Upper lobe of right lung (tissue), 1 donor: ENCODE data around the gene ENOX1. TPM values are rescaled to one million over a fixed set of nuclear protein-coding genes. Genes with fewer than 3 reads are reported as not detected.

Source experiments
- ATAC-seq: fragments of 200-7000 bp; cut with Tn5 transposase; one replicate; pipeline ENCODE4 v1.9.1; 2020; ENCODE audit warnings: mild to moderate bottlenecking, moderate library complexity
- DNase-seq: peaks from one replicate; pipeline ENCODE4 v3.0.0-alpha.2; 2020
- H3K27ac ChIP-seq: fragments of 200-600 bp; one replicate; pipeline ENCODE4 v1.8.0; 2022
- H3K27me3 ChIP-seq: fragments of 200-600 bp; one replicate; pipeline ENCODE4 v1.8.0; 2022; ENCODE audit warnings: mild to moderate bottlenecking
- H3K36me3 ChIP-seq: fragments of 200-600 bp; one replicate; pipeline ENCODE4 v1.8.0; 2022
- H3K4me1 ChIP-seq: fragments of 200-600 bp; one replicate; pipeline ENCODE4 v1.8.0; 2022
- H3K4me3 ChIP-seq: fragments of 200-600 bp; one replicate; pipeline ENCODE4 v1.8.0; 2022; ENCODE audit warnings: mild to moderate bottlenecking
- H3K9me3 ChIP-seq: fragments of 200-600 bp; one replicate; pipeline ENCODE4 v1.8.0; 2022
- CTCF ChIP-seq: fragments of 200-600 bp; IDR thresholded peaks from one replicate; pipeline ENCODE4 v1.8.0; 2022; ENCODE audit warnings: antibody characterized with exemption
- intact Hi-C: fragments of 100-400 bp; cut with DNase I; formaldehyde crosslinking; loops from one replicate; pipeline ENCODE4 v1.11.0; 2022
- total RNA-seq: library from RNA; stranded (reverse); fragmentation: NEBNext Ultra II Directional; extraction: Animal tissue kit (Norgen Biotek cat#: 25700); gene quantifications from one replicate; pipeline ENCODE4 v1.2.1, GENCODE V29; 2021
- donor health status: DM: no; HTN: yes; CAD: no; lungs with severe emphysema.

The ENOX1 gene
- total RNA-seq, 1 donor from 2014 or later = 0.69 TPM

GRCh38 chr13:43484432-43485225 is 302.1 kb downstream of the ENOX1 start:
- intact Hi-C loops = no loop called here
- TF ChIP-seq CTCF = no peak
- Histone ChIP-seq H3K36me3 (no peaks in the 10 kb centered on the region), H3K27me3 (no peaks in the 10 kb centered on the region), H3K4me1 (no peaks in the 10 kb centered on the region), H3K4me3 (no peak overlapping the region), H3K9me3 (no peaks in the 10 kb centered on the region), H3K27ac (no peak overlapping the region)
- ATAC-seq (peak; percentile 80), DNase-seq (no peak)

GRCh38 chr13:43483930-43484329 is 302.8 kb downstream of the ENOX1 start:
- H3K4me3 ChIP-seq = no peak overlapping the region
- H3K9me3 ChIP-seq = no peaks in the 10 kb centered on the region
- ATAC-seq (no peak), DNase-seq (no peak)
- no peak overlapping the region for H3K27ac ChIP-seq
- no peaks in the 10 kb centered on the region for H3K27me3 ChIP-seq
- intact Hi-C loops = no loop called here
- no peaks in the 10 kb centered on the region for H3K36me3 ChIP-seq
- no peak for TF ChIP-seq CTCF
- no peaks in the 10 kb centered on the region for H3K4me1 ChIP-seq

- Histone ChIP-seq H3K4me1 (no peaks in the 10 kb centered on the region), H3K9me3 (no peaks in the 10 kb centered on the region), H3K4me3 (no peak overlapping the region), H3K36me3 (no peaks in the 10 kb centered on the region), H3K27ac (no peak overlapping the region), H3K27me3 (no peaks in the 10 kb centered on the region)
- no peak for DNase-seq
- intact Hi-C loops = no loop called here
- TF ChIP-seq CTCF = no peak
- no peak for ATAC-seq
Observed at GRCh38 chr13:43482641-43483040, 304.1 kb downstream of the ENOX1 start.

- H3K27ac ChIP-seq = no peak overlapping the region
- ATAC-seq (no peak), DNase-seq (no peak)
- no peak overlapping the region for H3K4me3 ChIP-seq
- TF ChIP-seq CTCF = no peak
- H3K9me3 ChIP-seq = no peaks in the 10 kb centered on the region
- no peaks in the 10 kb centered on the region for H3K36me3 ChIP-seq
- no peaks in the 10 kb centered on the region for H3K27me3 ChIP-seq
- no peaks in the 10 kb centered on the region for H3K4me1 ChIP-seq
- intact Hi-C loops = no loop called here
Observed at GRCh38 chr13:43482026-43482425, 304.7 kb downstream of the ENOX1 start.

- Histone ChIP-seq H3K27ac (no peak overlapping the region), H3K36me3 (no peaks in the 10 kb centered on the region), H3K9me3 (no peaks in the 10 kb centered on the region), H3K4me3 (no peak overlapping the region), H3K4me1 (no peaks in the 10 kb centered on the region), H3K27me3 (no peaks in the 10 kb centered on the region)
- intact Hi-C loops = no loop called here
- ATAC-seq = no peak
- no peak for DNase-seq
- no peak for TF ChIP-seq CTCF
Observed at GRCh38 chr13:43478902-43479301, 307.9 kb downstream of the ENOX1 start.
